ENCODE data around the gene RNF8.

- TF ChIP-seq POLR2A (IDR thresholded peaks at IDR 0.05) (no peak), CTCF (IDR thresholded peaks at IDR 0.05) (no peak)
Observed at GRCh38 chr6:37389857-37390256, 36.1 kb downstream of the RNF8 start.

All from testis (tissue), 2 donors.